ENCODE data around the gene KRTAP4-4.

KRTAP4-4 gene

DNA sequence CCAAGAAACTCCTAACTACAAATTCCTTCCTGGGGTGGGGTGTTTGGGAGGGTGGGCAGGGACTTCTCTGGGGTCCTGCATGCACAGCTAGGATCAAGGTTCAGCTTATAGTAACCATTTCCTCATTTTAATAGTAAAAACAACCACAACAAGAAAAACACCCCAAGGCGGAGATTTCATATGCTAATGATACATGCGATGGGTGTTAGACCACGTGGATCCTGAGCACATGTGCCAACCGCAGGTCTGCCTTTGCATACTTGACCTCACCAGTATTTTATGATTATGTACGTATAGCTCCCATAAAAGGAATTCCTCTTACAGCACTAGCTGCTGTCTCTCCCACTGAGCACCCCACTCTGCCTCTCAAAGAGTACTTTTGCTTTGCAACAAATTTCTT is 44.3 kb downstream of the KRTAP4-4 start:
- FAIRE-seq: no peak
- DNase-seq (ENCODE audit: low spot score): no peak

DNA sequence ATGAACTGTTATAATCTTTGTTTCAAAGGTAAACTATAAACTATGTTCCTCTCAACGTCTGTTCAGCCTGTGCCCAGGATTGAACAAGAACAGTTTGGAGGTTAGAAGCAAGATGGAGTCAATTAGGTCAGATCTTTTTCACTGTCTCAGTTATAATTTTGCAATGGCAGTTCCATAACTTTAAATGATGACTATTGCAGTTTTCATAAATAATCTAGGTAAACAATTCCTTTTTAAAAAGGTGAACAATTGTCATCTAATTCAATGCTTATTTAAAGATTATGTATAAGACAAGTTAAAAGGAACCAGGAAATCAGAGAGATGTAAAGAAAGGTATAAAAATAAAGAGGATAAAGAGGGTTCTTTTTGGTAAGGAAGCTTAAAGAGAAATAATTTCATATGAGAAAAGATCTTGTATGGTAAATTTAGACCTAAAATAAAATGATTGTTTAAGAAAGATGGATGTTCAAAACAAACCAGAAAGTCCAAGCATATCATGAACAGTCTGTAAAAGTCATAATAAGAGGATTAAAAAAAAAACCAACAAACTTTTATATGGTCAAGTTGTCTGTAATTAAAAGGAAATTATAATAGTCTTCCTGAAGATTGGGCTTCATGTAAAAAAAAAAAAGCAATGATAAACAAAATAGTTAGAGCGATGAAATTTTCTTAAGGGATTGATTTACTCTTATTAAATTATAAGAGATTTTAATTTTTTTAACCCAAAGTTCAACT is 49.2 kb downstream of the KRTAP4-4 start:
- no peak for FAIRE-seq

More for the DNA sequence above, 49.2 kb downstream of the KRTAP4-4 start:
- no peak for DNase-seq (ENCODE audit: low spot score)
